Psoas muscle (tissue), 8 donors: ENCODE data around the gene SGCD. TPM values are rescaled to one million over a fixed set of nuclear protein-coding genes. Genes with fewer than 3 reads are reported as not detected.

Experiments used
- ATAC-seq, 4 donors: fragments of 200-7000 bp; cut with Tn5 transposase; one replicate each; pipeline ENCODE4 v1.9.1; 2020; ENCODE audit warnings: moderate library complexity in 3 of 4, mild to moderate bottlenecking in 2 of 4
- DNase-seq, 2 donors: peaks; one replicate each; pipeline ENCODE4 v3.0.0-alpha.2; 2020
- H3K27ac ChIP-seq: fragments of 200-600 bp; one replicate; pipeline ENCODE4 v1.8.0; 2022
- H3K27me3 ChIP-seq, 3 donors: fragments of 200-600 bp in 1 of 3; one replicate each; pipeline versions ENCODE4 v1.6.1 to v1.8.0; 2013 to 2022; ENCODE audit warnings: low read length in 2 of 3, mild to moderate bottlenecking in 2 of 3, moderate library complexity in 1 of 3; ENCODE audit not compliant: insufficient read depth in 3 of 3
- H3K36me3 ChIP-seq, 2 donors: fragments of 200-600 bp in 1 of 2; one replicate each; pipeline versions ENCODE4 v1.6.1 to v1.8.0; 2013 to 2022; ENCODE audit warnings: low read depth in 1 of 2, mild to moderate bottlenecking in 1 of 2, moderate library complexity in 1 of 2; ENCODE audit not compliant: insufficient read depth in 1 of 2
- H3K4me1 ChIP-seq: fragments of 200-600 bp; one replicate; pipeline ENCODE4 v1.8.0; 2022
- H3K4me3 ChIP-seq: fragments of 200-600 bp; one replicate; pipeline ENCODE4 v1.8.0; 2022; ENCODE audit warnings: mild to moderate bottlenecking
- H3K9me3 ChIP-seq: fragments of 200-600 bp; one replicate; pipeline ENCODE4 v1.8.0; 2022
- WGBS, 3 donors: extraction: QIAGEN DNeasy Blood & Tissue Kit; methylation state at CpG; one replicate each; pipeline versions ENCODE4 v1.1.6 to v1.1.7; 2013; 5-methylcytosine and 5-hydroxymethylcytosine counted together
- intact Hi-C, 2 donors: fragments of 100-400 bp; cut with DNase I; formaldehyde crosslinking; loops; one replicate each; pipeline versions ENCODE4 v1.11.0 to v1.14.2; 2022
- polyA plus RNA-seq, 3 donors: library from polyadenylated mRNA; stranded (reverse); fragments of 200-250 nt; gene quantifications; one replicate each; pipeline ENCODE4 v1.2.3, GENCODE V29; 2013
- total RNA-seq, 4 donors: library from RNA; stranded (reverse); fragmentation: NEBNext Ultra II Directional in 2 of 4; extraction: Animal tissue kit (Norgen Biotek cat#: 25700) in 2 of 4; gene quantifications; one replicate each; pipeline versions ENCODE4 v1.2.1 to v1.2.4, GENCODE V29; 2021 to 2023
- TF ChIP-seq, protein P1 (sequence below): fragments of 200-600 bp; IDR thresholded peaks from one replicate; pipeline ENCODE4 v1.8.0; 2022; ENCODE audit warnings: antibody characterized with exemption
- donor health status: healthy with polysubstance abuse.
- donor health status: DM: no; HTN: no; CAD: no; lungs with moderate emphysema.
- donor health status: Bipolar disorder and iron deficiency.
- donor health status: healthy.
- donor health status: DM: yes; HTN: yes; CAD: no.
- donor health status: DM: no; HTN: no; CAD: no.
- donor health status: DM: no; HTN: no; CAD: no.
- donor health status: DM: yes; HTN: yes; CAD: no.

Gene SGCD
- total and polyA plus RNA-seq, 7 donors, result 13.2 to 51.5 (median 33.2) TPM

DNA sequence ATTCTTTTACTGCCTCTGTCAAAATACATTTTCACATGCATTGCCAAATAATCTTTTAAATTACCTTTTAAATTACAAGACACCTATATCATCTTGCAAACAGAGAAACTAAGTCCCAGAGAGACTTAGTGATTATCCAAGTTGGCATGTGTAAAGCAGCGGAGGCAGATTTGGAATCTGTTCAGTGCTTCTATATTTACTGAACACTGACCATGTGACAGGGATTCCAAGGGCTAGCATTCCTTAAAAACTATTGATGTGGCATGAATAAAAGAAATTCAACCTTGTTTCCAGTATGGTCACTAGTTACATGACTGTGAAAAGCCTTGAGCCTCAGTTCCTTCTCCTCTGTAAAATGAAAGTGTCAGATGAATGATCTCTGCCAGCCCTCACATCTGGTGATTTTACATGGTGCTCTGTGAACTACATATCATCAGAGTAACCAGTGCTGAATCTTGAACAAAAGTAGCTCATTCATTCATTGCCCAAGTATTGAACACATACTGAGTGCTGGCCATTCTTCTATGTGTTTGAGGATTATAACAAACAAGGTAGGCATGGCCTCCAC lies 451.3 kb downstream of the SGCD start:
- ATAC-seq, result no peak

GRCh38 chr5:156778752-156779151 lies 451.8 kb downstream of the SGCD start:
- ATAC-seq (no peak), DNase-seq (no peak)
- Histone ChIP-seq H3K36me3 (no peaks in the 10 kb centered on the region), H3K27ac (no peak overlapping the region), H3K27me3 (no peaks in the 10 kb centered on the region), H3K4me3 (no peak overlapping the region), H3K9me3 (no peaks in the 10 kb centered on the region), H3K4me1 (peaks cover 6% of the 10 kb centered on the region)
- intact Hi-C loops, result no loop called here
- TF ChIP-seq, protein P1, sequence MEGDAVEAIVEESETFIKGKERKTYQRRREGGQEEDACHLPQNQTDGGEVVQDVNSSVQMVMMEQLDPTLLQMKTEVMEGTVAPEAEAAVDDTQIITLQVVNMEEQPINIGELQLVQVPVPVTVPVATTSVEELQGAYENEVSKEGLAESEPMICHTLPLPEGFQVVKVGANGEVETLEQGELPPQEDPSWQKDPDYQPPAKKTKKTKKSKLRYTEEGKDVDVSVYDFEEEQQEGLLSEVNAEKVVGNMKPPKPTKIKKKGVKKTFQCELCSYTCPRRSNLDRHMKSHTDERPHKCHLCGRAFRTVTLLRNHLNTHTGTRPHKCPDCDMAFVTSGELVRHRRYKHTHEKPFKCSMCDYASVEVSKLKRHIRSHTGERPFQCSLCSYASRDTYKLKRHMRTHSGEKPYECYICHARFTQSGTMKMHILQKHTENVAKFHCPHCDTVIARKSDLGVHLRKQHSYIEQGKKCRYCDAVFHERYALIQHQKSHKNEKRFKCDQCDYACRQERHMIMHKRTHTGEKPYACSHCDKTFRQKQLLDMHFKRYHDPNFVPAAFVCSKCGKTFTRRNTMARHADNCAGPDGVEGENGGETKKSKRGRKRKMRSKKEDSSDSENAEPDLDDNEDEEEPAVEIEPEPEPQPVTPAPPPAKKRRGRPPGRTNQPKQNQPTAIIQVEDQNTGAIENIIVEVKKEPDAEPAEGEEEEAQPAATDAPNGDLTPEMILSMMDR, result no peak
- WGBS, 3 donors, result 40 to 76% (median 65%) methylated on average over 2 of the region's 2 CpGs

More for the DNA sequence above, 451.3 kb downstream of the SGCD start:
- no peaks in the 10 kb centered on the region for H3K9me3 ChIP-seq
- peaks cover 6% of the 10 kb centered on the region for H3K4me1 ChIP-seq
- H3K4me3 ChIP-seq, result no peak overlapping the region
- intact Hi-C loops, result no loop called here
- H3K27me3 ChIP-seq, result no peaks in the 10 kb centered on the region
- DNase-seq, result no peak
- TF ChIP-seq, protein P1, result no peak
- H3K27ac ChIP-seq, result no peak overlapping the region
- 33 to 39% (median 37%) methylated on average over 1 of the region's 1 CpG for WGBS, 3 donors
- H3K36me3 ChIP-seq, result no peaks in the 10 kb centered on the region

GRCh38 chr5:156779436-156779835 lies 452.5 kb downstream of the SGCD start:
- Histone ChIP-seq H3K9me3 (no peaks in the 10 kb centered on the region), H3K36me3 (no peaks in the 10 kb centered on the region), H3K27me3 (no peaks in the 10 kb centered on the region), H3K4me3 (no peak overlapping the region), H3K27ac (no peak overlapping the region), H3K4me1 (peaks cover 6% of the 10 kb centered on the region)
- intact Hi-C loops, result no loop called here
- DNase-seq, result no peak
- ATAC-seq, result no peak
- TF ChIP-seq, protein P1, result no peak
- WGBS, 3 donors, result 82 to 93% (median 82%) methylated on average over 4 of the region's 4 CpGs

DNA sequence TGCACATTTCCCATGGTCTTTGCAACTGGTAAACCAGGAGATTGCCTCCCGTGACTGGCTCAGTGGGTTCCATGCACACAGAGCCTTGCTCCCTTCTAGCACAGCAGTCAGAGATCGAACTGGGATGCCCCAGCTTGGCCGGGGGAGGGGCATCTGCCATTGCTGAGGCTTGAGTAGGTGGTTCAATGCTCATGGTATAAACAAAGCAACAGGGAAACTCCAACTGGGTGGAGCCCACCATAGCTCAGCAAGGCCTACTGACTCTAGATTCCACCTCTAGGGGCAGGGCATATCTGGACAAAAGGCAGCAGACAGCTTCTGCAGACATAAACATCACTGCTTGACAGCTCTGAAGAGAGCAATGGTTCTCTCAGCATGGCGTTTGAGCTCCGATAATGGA lies 456.1 kb downstream of the SGCD start:
- H3K4me1 ChIP-seq, result peaks cover 2% of the 10 kb centered on the region
- no peak for DNase-seq
- H3K27ac ChIP-seq, result no peak overlapping the region
- no peaks in the 10 kb centered on the region for H3K27me3 ChIP-seq
- WGBS, 3 donors, result 92 to 97% (median 93%) methylated on average over 5 of the region's 5 CpGs
- TF ChIP-seq, protein P1, result no peak
- no peak for ATAC-seq
- no peaks in the 10 kb centered on the region for H3K36me3 ChIP-seq
- no peak overlapping the region for H3K4me3 ChIP-seq
- no peaks in the 10 kb centered on the region for H3K9me3 ChIP-seq
- intact Hi-C loops, result no loop called here

GRCh38 chr5:156794687-156795086 lies 467.7 kb downstream of the SGCD start:
- Histone ChIP-seq H3K27me3 (no peaks in the 10 kb centered on the region), H3K9me3 (no peaks in the 10 kb centered on the region), H3K27ac (no peak overlapping the region), H3K36me3 (no peaks in the 10 kb centered on the region), H3K4me3 (no peak overlapping the region), H3K4me1 (no peaks in the 10 kb centered on the region)
- TF ChIP-seq, protein P1, result no peak
- ATAC-seq (no peak), DNase-seq (no peak)
- WGBS, 3 donors, result 49 to 60% (median 50%) methylated on average over 2 of the region's 2 CpGs
- intact Hi-C loops, result no loop called here
